Effector memory CD8-positive, alpha-beta T cell (primary cell): ENCODE data around the gene B4GALNT2.
"Not testable (repeated sequence)": the region's sequence is repeated elsewhere in the genome, so short reads cannot be mapped to it uniquely, and the experiment has no call there.

Experiments
- ATAC-seq: fragments of 150-1000 bp; cut with Tn5 transposase; replicated peaks from 2 replicates; pipeline ENCODE4 v1.10.0; 2021; ENCODE audit warnings: mild to moderate bottlenecking, moderate library complexity
- DNase-seq, 3 experiments: peaks; one replicate each; pipeline ENCODE4 v3.0.0; 2021
- H3K27ac Mint-ChIP-seq, 2 donors: one replicate each; pipeline ENCODE4 v1.8.0; 2022; ENCODE audit warnings: mild to moderate bottlenecking in 2 of 2, mixed read lengths in 2 of 2, moderate library complexity in 2 of 2
- H3K27me3 Mint-ChIP-seq, 2 donors: one replicate each; pipeline ENCODE4 v1.8.0; 2022; ENCODE audit warnings: mixed read lengths in 2 of 2
- H3K36me3 Mint-ChIP-seq: one replicate; pipeline ENCODE4 v1.8.0; 2022; ENCODE audit warnings: mild to moderate bottlenecking, moderate library complexity, mixed read lengths; ENCODE audit not compliant: insufficient read depth
- H3K4me1 Mint-ChIP-seq, 2 donors: one replicate each; pipeline ENCODE4 v1.8.0; 2022; ENCODE audit warnings: low read depth in 2 of 2, mixed read lengths in 2 of 2
- H3K4me3 Mint-ChIP-seq, 2 donors: one replicate each; pipeline ENCODE4 v1.8.0; 2022; ENCODE audit warnings: mild to moderate bottlenecking in 2 of 2, mixed read lengths in 2 of 2, moderate library complexity in 2 of 2
- H3K9me3 Mint-ChIP-seq, 2 donors: one replicate each; pipeline ENCODE4 v1.8.0; 2022; ENCODE audit warnings: mixed read lengths in 2 of 2
- total RNA-seq, 9 experiments: gene quantifications; one replicate each; lab custom pipeline; 2026; lab: John Stamatoyannopoulos, UW

The B4GALNT2 gene
- 0 to 0.23 (median 0) reads per million in 9 experiments for total RNA-seq

- Mint-ChIP-seq H3K27me3 (peaks cover 69 to 77% of the 10 kb centered on the region in 2 donors), H3K9me3 (no peaks in the 10 kb centered on the region)
- ATAC-seq: peak; percentile 47
Observed at GRCh38 chr17:49132699-49133364, at the start of gene B4GALNT2. Gene B4GALNT2, plus strand, starts transcription at chr17:49132769. Its CDS starts 24 bp downstream, at chr17:49132793.

GRCh38 chr17:49085046-49085445, 47.5 kb upstream of the B4GALNT2 start:
- DNase-seq, H3K36me3 Mint-ChIP-seq, H3K9me3 Mint-ChIP-seq, H3K4me1 Mint-ChIP-seq, H3K27ac Mint-ChIP-seq, ATAC-seq, H3K4me3 Mint-ChIP-seq: not testable (repeated sequence)
- peaks cover 38 to 47% of the 10 kb centered on the region in 2 donors for H3K27me3 Mint-ChIP-seq

More at GRCh38 chr17:49132699-49133364, at the start of gene B4GALNT2:
- peaks cover 4% of the 10 kb centered on the region for H3K36me3 Mint-ChIP-seq
- peak within 1 kb of the TSS; percentile 63 to 65 for H3K4me3 Mint-ChIP-seq
- no peak within 1 kb of the TSS for H3K27ac Mint-ChIP-seq
- no peak for DNase-seq
- peaks cover 5 to 8% of the 10 kb centered on the region in 2 donors for H3K4me1 Mint-ChIP-seq

- Mint-ChIP-seq H3K4me1 (peaks cover 7% of the 10 kb centered on the region in 2 donors), H3K9me3 (no peaks in the 10 kb centered on the region), H3K27ac (no peak overlapping the region), H3K4me3 (no peak overlapping the region), H3K36me3 (no peaks in the 10 kb centered on the region), H3K27me3 (peaks cover 38 to 50% of the 10 kb centered on the region in 2 donors)
- DNase-seq (no peak), ATAC-seq (no peak)
Observed at GRCh38 chr17:49085565-49086315, 46.8 kb upstream of the B4GALNT2 start.

- Mint-ChIP-seq H3K4me1 (peaks cover 7% of the 10 kb centered on the region in 2 donors), H3K36me3 (no peaks in the 10 kb centered on the region), H3K4me3 (no peak overlapping the region), H3K27ac (no peak overlapping the region), H3K27me3 (peaks cover 34 to 50% of the 10 kb centered on the region in 2 donors), H3K9me3 (no peaks in the 10 kb centered on the region)
- no peak for DNase-seq
- no peak for ATAC-seq
Observed at GRCh38 chr17:49086316-49086605, 46.3 kb upstream of the B4GALNT2 start.

- H3K27ac Mint-ChIP-seq: no peak overlapping the region
- peaks cover 7% of the 10 kb centered on the region in 2 donors for H3K4me1 Mint-ChIP-seq
- no peaks in the 10 kb centered on the region for H3K36me3 Mint-ChIP-seq
- no peak for ATAC-seq
- DNase-seq: no peak
- H3K9me3 Mint-ChIP-seq: no peaks in the 10 kb centered on the region
- peaks cover 33 to 46% of the 10 kb centered on the region in 2 donors for H3K27me3 Mint-ChIP-seq
- H3K4me3 Mint-ChIP-seq: no peak overlapping the region
Observed at GRCh38 chr17:49086649-49087048, 45.9 kb upstream of the B4GALNT2 start.

GRCh38 chr17:49089094-49089493, 43.5 kb upstream of the B4GALNT2 start:
- H3K9me3 Mint-ChIP-seq: no peaks in the 10 kb centered on the region
- ATAC-seq (no peak), DNase-seq (no peak)
- H3K27me3 Mint-ChIP-seq: peaks cover 33 to 53% of the 10 kb centered on the region in 2 donors
- peaks cover 7% of the 10 kb centered on the region in 2 donors for H3K4me1 Mint-ChIP-seq
- no peaks in the 10 kb centered on the region for H3K36me3 Mint-ChIP-seq
- H3K27ac Mint-ChIP-seq: no peak overlapping the region
- no peak overlapping the region for H3K4me3 Mint-ChIP-seq

- Mint-ChIP-seq H3K4me1 (peaks cover 7% of the 10 kb centered on the region in 2 donors), H3K27ac (no peak overlapping the region), H3K27me3 (peaks cover 20 to 39% of the 10 kb centered on the region in 2 donors), H3K36me3 (no peaks in the 10 kb centered on the region), H3K4me3 (no peak overlapping the region), H3K9me3 (no peaks in the 10 kb centered on the region)
- no peak for DNase-seq
- ATAC-seq: no peak
Observed at GRCh38 chr17:49090878-49091594, 41.5 kb upstream of the B4GALNT2 start.

GRCh38 chr17:49093131-49093530, 39.4 kb upstream of the B4GALNT2 start:
- no peak overlapping the region for H3K27ac Mint-ChIP-seq
- no peak overlapping the region for H3K4me3 Mint-ChIP-seq
- no peaks in the 10 kb centered on the region for H3K9me3 Mint-ChIP-seq
- H3K36me3 Mint-ChIP-seq: no peaks in the 10 kb centered on the region
- peaks cover 8 to 25% of the 10 kb centered on the region in 2 donors for H3K27me3 Mint-ChIP-seq
- ATAC-seq (no peak), DNase-seq (no peak)
- peaks cover 0 to 3% of the 10 kb centered on the region in 2 donors for H3K4me1 Mint-ChIP-seq

GRCh38 chr17:49100601-49101000, 32.0 kb upstream of the B4GALNT2 start:
- H3K9me3 Mint-ChIP-seq: no peaks in the 10 kb centered on the region
- H3K4me1 Mint-ChIP-seq: no peaks in the 10 kb centered on the region
- no peaks in the 10 kb centered on the region for H3K36me3 Mint-ChIP-seq
- H3K27ac Mint-ChIP-seq: no peak overlapping the region
- ATAC-seq (no peak), DNase-seq (no peak)
- H3K27me3 Mint-ChIP-seq: peaks cover 9 to 17% of the 10 kb centered on the region in 2 donors
- no peak overlapping the region for H3K4me3 Mint-ChIP-seq

GRCh38 chr17:49101054-49101534, 31.5 kb upstream of the B4GALNT2 start:
- no peak overlapping the region for H3K27ac Mint-ChIP-seq
- DNase-seq (no peak), ATAC-seq (no peak)
- no peak overlapping the region for H3K4me3 Mint-ChIP-seq
- H3K9me3 Mint-ChIP-seq: no peaks in the 10 kb centered on the region
- no peaks in the 10 kb centered on the region for H3K36me3 Mint-ChIP-seq
- peaks cover 9 to 17% of the 10 kb centered on the region in 2 donors for H3K27me3 Mint-ChIP-seq
- no peaks in the 10 kb centered on the region for H3K4me1 Mint-ChIP-seq

- not testable (repeated sequence) for H3K4me1 Mint-ChIP-seq, H3K4me3 Mint-ChIP-seq, H3K9me3 Mint-ChIP-seq, H3K27ac Mint-ChIP-seq, DNase-seq, ATAC-seq, H3K36me3 Mint-ChIP-seq
- H3K27me3 Mint-ChIP-seq: peaks cover 9 to 17% of the 10 kb centered on the region in 2 donors
Observed at GRCh38 chr17:49103360-49103759, 29.2 kb upstream of the B4GALNT2 start.

- no peaks in the 10 kb centered on the region for H3K4me1 Mint-ChIP-seq
- H3K27me3 Mint-ChIP-seq: peaks cover 9 to 17% of the 10 kb centered on the region in 2 donors
- ATAC-seq (no peak), DNase-seq (no peak)
- H3K36me3 Mint-ChIP-seq: no peaks in the 10 kb centered on the region
- H3K9me3 Mint-ChIP-seq: no peaks in the 10 kb centered on the region
- no peak overlapping the region for H3K4me3 Mint-ChIP-seq
- no peak overlapping the region for H3K27ac Mint-ChIP-seq
Observed at GRCh38 chr17:49104511-49105074, 28.0 kb upstream of the B4GALNT2 start.
